AG08395 (cell line): ENCODE results near the gene MYOM1.

Experiments
- DNase-seq: peaks from one replicate; pipeline ENCODE4 v3.0.0; 2012; ENCODE audit warnings: mixed read lengths, low spot score

Gene MYOM1

DNA sequence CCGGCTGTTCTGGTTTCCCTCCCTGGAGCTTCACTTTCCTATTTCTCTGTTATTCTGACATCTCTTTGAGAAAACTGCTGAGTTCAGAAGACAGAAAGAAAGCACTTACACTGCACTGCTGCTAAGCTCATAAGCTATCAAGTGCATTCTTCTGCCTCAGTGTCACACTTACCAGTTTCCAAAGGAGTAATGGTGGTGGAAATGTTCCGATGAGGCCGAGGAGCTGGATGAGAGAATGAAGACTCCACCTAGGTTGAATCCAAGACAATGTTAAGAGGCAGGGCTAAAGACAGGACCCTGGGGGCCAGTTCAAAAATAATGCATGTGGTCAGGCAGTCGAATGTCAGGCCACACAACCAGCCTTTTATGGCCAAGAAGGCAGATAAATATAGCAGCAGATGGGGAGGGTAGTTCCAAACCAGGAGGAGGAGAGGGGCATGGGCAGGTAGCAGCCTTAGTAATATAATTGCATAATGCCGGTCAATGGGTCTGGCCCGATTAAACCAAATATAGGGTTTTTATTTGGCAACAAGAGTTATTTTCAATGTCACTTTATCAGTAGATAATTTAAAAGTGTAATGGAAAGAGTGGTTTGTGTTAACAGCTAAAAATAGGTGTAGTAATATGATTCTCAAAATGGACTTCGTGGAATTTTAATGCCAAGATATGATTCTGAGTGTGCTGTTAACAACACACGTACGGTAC, at the start of gene MYOM1:
TSS of gene MYOM1 (minus strand) at position 338 of the 705 bp plus-strand sequence. CDS start 4,745 bp downstream, outside the sequence.
- no peak for DNase-seq

GRCh38 chr18:3269241-3269913, 49.6 kb upstream of the MYOM1 start:
- DNase-seq: peak; percentile 63

- no peak for DNase-seq
Measured at GRCh38 chr18:3268306-3268705, 48.5 kb upstream of the MYOM1 start.

DNA sequence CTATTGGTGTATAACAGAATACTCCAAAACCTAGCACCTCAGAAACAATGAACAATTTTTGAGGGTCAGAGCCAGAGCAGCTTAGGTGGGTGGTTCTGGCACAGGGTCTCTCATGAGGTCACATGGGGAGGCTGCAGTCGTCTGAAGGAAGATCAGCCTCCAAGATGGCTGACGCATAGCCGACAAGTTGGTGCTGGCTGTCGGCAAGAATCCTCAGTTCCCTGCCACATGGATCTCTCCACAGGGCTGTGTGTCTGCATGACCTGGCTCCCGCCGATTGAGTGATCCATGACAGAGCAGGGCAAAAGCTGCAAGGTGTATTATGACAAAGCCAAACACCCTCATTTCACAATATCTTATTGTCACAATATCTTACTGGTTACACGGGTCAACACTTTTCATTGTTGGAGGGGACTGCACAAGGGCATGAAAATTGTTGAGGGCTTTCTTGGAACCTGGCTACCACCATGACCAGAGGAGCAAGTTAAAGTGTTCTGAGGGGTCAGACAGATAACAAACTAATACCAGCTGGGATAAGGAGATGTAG, 46.4 kb upstream of the MYOM1 start:
- no peak for DNase-seq

DNA sequence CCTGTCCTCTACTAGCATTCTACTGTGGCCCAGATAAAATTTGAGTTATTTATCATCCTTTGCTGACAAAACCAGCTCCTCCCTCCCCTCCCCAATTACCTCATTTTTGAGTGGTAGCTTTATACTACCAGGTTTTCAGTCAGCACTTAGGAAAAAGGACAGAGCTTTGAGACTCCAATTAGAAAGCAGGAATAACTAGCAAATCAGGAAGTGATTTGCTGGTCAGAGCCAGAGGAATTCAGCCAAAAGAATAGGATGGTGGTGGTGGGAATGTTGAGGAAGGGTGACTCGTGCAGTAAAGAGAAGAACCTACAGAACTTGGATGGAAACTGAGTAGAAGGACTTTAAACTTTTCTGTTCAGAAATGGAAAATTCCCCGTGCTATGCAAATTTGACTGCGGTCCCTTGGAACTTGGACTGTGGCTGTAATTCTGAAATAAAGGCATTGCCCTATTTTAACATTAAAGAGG, 45.8 kb upstream of the MYOM1 start:
- DNase-seq: peak; percentile 31

- DNase-seq: no peak
Measured at GRCh38 chr18:3264362-3264761, 44.6 kb upstream of the MYOM1 start.

DNA sequence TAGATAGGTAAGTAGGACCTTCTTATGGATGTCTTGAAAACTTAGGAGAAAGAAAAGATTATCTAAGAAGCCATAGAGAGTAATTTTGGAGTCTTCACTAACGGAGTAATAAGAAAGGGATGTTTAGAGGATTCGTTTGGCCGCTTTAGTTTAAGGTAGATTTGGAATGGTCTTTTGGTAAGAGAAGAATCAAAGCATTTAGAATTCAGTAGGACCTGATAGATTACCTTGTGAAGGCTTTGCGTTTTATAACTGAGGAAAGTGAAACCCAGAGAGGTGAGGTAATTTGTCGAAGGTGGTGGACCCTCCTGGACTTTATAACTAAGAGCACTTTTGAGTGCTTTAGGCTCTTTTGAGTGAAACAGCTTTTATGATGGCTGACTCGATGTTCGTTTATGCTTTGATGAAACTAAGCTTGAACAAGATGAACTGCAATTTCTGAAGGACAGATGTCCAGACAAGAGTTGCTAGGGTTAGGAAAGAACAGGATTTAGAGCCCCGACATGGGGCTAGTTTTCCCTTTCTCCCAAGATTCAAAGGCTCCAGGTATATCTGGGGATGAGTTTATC, 43.4 kb upstream of the MYOM1 start:
- DNase-seq: no peak

DNA sequence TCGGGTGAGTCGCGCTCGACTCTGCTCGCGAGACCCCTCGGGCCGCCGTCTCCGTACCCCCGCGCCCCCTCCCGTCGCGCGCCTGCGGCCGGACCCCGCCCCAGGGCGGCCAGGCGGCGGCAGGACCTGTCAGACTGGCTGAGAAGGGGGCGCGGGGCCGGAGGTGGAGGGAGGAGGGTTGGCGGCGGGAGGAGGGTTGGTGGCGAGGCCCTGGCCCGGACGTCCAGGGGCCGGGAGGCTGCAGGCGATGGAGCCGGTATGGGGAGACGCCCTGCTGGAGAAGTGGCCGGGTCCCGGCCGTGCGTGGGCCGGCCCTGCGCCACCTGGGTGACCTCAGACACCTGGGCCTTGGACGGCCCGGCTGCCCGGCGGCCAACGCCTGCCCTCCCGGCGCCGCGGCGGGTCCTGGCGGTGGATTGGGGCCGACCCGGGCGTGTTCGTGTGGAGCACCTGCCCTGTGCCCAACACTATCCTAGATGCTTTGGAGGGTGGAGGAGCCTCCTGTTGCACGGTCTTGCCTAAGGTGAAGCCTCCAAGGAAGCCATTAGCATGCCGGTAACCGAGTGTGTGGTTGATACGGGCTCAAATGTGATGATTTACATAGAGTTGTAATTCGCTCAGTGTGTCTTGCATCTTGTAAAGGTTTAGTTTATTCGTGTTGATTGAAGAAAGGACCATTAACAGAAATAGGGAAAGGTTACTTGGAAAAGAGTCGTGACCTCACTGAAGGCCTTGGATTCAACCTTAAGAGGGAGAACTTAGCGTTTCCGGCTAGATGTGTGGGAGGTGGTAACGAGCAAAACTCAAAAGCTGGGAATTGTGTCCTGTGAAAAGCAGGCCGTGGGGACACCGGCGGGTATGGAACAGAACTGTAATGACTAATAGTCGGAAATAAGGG, 42.7 kb upstream of the MYOM1 start:
- no peak for DNase-seq

GRCh38 chr18:3261373-3262233, 41.8 kb upstream of the MYOM1 start, which contains the start of gene MYL12B:
MYL12B (plus strand) TSS chr18:3262133; CDS start chr18:3272899, 10,766 bp downstream.
- peak; percentile 78 for DNase-seq

GRCh38 chr18:3260995-3261372, 41.2 kb upstream of the MYOM1 start:
- no peak for DNase-seq

DNA sequence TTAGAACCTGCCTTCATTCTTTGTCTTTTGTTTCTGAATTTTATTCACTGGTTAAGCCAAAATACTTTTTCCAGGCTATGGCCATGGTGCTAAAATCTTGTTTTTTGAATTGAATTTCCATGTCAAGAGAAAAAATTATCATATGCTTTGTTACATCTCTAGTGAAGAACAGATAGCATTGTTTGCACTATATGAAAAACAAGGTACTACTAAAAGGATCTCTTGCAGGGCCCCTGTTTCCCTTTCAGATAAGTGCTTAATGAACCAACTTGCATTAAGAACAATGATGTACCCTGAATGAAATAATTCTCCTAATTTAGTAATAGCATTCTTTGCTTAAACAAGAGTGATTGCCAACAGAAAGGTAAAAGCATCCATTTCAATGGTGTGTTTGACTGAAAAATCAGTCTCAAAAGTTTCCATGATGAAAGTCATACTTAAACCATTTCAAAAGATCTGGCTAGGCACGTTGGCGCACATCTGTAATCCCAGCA, 37.9 kb upstream of the MYOM1 start:
- no peak for DNase-seq

DNA sequence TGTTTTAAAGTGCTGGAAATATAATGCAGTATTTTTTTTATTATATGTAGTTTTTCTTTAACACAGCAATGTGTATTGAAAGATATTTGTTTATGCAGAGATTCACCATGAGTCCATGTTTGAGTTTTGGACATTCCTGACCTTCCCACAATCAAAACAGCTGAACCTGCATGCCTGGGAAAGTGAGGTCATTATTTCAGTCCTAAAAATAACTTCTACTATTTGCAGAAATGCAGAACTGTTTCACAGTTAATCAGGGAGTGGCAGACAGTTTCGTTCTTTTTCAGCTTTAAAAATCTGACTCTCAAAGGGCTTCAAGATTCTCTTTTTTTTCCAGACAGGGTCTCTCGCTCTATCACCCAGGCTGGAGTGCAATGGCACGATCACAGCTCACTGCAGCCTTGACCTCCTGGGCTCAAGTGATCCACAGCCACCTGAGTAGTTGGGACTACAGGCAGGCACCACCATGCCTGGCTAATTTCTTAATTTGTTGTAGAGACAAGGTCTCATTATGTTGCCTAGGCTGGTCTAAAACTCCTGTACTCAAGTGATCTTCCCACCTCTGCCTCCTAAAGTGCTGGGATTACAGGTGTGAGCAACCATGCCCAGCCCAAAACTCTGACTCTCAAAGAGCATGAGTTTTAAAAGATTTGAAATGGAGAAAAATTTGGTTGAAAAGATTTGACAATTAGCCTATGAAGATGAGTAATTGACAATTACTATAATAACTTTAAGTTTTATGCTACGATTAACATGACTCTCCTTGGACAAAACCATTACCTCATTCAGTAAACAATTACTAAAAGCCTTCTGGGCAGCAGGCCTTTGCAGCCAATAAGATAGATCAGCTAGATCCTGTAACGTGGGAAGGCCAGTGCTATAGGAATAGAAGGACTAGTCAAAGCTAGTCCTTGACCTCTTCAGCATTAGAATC, 37.2 kb upstream of the MYOM1 start:
- peak; percentile 27 for DNase-seq

- no peak for DNase-seq
Measured at GRCh38 chr18:3255611-3256165, 35.9 kb upstream of the MYOM1 start.

DNA sequence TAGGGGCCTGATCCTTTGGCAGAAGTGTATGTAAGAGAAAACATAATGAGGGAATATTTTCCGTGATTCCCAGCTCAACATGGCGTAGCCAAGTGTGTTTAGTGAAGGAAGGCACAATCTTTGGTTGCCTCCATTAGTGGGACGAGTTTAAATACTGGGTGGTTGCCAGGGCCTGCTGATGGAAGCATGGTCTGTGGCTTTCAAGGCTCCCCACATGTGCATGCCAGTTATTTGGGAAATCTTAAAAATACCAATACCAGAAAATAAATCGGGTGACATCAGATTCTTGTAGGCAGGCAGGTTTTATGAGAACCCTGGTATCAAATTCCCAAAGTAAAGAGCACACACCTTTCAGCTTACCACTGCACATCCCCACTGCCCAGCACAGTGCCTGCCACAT, 35.0 kb upstream of the MYOM1 start:
- DNase-seq: no peak

DNA sequence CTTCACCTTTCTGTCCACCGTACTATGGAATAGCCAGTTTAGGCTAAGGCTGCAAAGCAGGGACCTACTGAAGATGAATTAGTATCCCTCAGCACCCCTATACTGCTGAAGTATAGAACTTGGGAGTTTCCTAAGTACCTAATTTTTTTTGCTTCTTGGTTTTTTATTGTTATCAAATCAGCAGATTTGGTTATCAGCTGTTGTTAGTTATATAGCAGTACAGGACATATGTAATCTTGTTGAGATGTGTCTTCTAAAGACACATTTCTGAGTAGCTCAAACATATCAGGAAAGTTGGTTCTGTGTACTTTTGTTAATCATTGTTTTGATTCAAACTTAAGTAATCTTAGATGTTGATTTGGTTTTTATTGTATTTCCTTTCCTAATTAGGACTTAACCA, 33.1 kb upstream of the MYOM1 start:
- DNase-seq: no peak

DNA sequence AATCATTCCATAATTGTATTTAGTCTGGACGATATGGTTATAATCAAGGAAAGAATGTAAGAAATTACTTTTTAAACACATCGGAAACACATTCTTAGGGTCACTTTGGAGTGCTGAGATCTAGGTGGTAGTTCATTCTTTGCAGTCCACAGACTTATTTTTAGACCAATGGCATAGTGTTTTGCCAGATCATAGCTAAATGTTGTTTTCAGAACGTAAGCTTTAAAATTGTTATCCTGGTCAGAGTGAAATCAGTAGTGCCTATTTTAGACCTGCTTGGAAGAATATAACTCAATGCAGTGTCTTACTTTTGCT, 32.2 kb upstream of the MYOM1 start:
- DNase-seq: no peak

- no peak for DNase-seq
Measured at GRCh38 chr18:3251249-3251962, 31.6 kb upstream of the MYOM1 start.

- peak; percentile 67 for DNase-seq
Measured at GRCh38 chr18:3250237-3251107, 30.7 kb upstream of the MYOM1 start.
